ENCODE data around the gene TENM4. TPM values are rescaled to one million over a fixed set of nuclear protein-coding genes. Genes with fewer than 3 reads are reported as not detected.

TENM4 gene
- total RNA-seq, 4 donors from 2014 or later, result 0.88 to 61.5 (median 4.0) TPM

GRCh38 chr11:78652843-78653239 lies 788.0 kb downstream of the TENM4 start:
- no peak overlapping the region for H3K4me3 ChIP-seq
- intact Hi-C loops (cut with DNase I; ENCODE audit: low total_unique reads), result no loop called here
- no peak overlapping the region for H3K27ac ChIP-seq
- DNase-seq, result no peak
- H3K27me3 ChIP-seq, result no peaks in the 10 kb centered on the region
- no peaks in the 10 kb centered on the region for H3K9me3 ChIP-seq
- H3K4me1 ChIP-seq, result no peaks in the 10 kb centered on the region
- TF ChIP-seq POLR2A (IDR thresholded peaks at IDR 0.05) (no peak), CTCF (IDR thresholded peaks at IDR 0.05) (no peak)
- H3K36me3 ChIP-seq, result no peaks in the 10 kb centered on the region

- TF ChIP-seq CTCF (IDR thresholded peaks at IDR 0.05) (no peak), POLR2A (IDR thresholded peaks at IDR 0.05) (no peak)
- Histone ChIP-seq H3K9me3 (no peaks in the 10 kb centered on the region), H3K4me1 (no peaks in the 10 kb centered on the region), H3K27me3 (no peaks in the 10 kb centered on the region), H3K4me3 (no peak overlapping the region), H3K27ac (no peak overlapping the region), H3K36me3 (no peaks in the 10 kb centered on the region)
- DNase-seq, result no peak
- intact Hi-C loops (cut with DNase I; ENCODE audit: low total_unique reads), result no loop called here
Measured at GRCh38 chr11:78651923-78652842, 788.6 kb downstream of the TENM4 start.

GRCh38 chr11:78651136-78651775 lies 789.6 kb downstream of the TENM4 start:
- no peaks in the 10 kb centered on the region for H3K9me3 ChIP-seq
- H3K27me3 ChIP-seq, result no peaks in the 10 kb centered on the region
- no peak for DNase-seq
- intact Hi-C loops (cut with DNase I; ENCODE audit: low total_unique reads), result no loop called here
- H3K4me1 ChIP-seq, result no peaks in the 10 kb centered on the region
- no peaks in the 10 kb centered on the region for H3K36me3 ChIP-seq
- H3K4me3 ChIP-seq, result no peak overlapping the region
- H3K27ac ChIP-seq, result no peak overlapping the region
- TF ChIP-seq POLR2A (IDR thresholded peaks at IDR 0.05), result no peak
- TF ChIP-seq CTCF (IDR thresholded peaks at IDR 0.05), result no peak

- H3K36me3 ChIP-seq, result no peaks in the 10 kb centered on the region
- no peaks in the 10 kb centered on the region for H3K9me3 ChIP-seq
- intact Hi-C loops (cut with DNase I; ENCODE audit: low total_unique reads), result loop anchor here (10.0 kb wide), 1 partner anchor 165 kb away; no protein-coding TSS in a partner anchor
- H3K4me3 ChIP-seq, result no peak overlapping the region
- H3K27me3 ChIP-seq, result no peaks in the 10 kb centered on the region
- H3K27ac ChIP-seq, result no peak overlapping the region
- no peak for TF ChIP-seq CTCF (IDR thresholded peaks at IDR 0.05)
- no peak for TF ChIP-seq POLR2A (IDR thresholded peaks at IDR 0.05)
- no peaks in the 10 kb centered on the region for H3K4me1 ChIP-seq
- DNase-seq, result no peak
Measured at GRCh38 chr11:78649361-78650215, 791.2 kb downstream of the TENM4 start.

All from uterus (tissue), 4 donors.